ENCODE data around the gene ZNF789. TPM values are rescaled to one million over a fixed set of nuclear protein-coding genes. Genes with fewer than 3 reads are reported as not detected.

The ZNF789 gene
- total RNA-seq, 2 experiments from 2014 or later, result 32.2 to 59.6 TPM

DNA sequence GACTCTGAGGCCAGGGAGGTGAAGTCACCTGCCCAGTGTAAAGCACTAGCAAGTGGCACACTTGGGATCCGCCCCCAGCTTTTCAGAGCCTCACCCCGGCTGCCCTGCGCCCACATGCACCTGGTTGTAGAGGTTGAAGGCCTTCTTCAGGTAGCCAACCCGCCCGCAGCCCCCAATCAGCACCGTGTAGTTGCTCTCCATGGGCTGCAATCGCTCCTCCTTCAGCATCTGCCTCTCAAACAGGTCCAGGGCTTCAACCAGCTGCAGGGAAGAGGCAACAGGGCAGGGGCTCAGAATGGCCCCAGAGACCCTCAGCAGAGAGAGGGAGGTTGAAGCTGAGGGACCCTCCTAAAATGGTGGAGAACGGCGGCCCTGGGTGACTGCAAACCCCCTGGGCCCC, 39.5 kb upstream of the ZNF789 start:
- DNase-seq (ENCODE audit: low spot score), result no peak
- peaks cover 7% of the 10 kb centered on the region for H3K4me1 ChIP-seq (ENCODE audit: insufficient read depth, low read length, poor library complexity, severe bottlenecking)
- peaks cover 14% of the 10 kb centered on the region for H3K79me2 ChIP-seq (ENCODE audit: insufficient read depth, low read depth, low read length)
- no peaks in the 10 kb centered on the region for H4K20me1 ChIP-seq (ENCODE audit: insufficient read depth, low read length)
- no peak for TF ChIP-seq EZH2phosphoT487 (IDR thresholded peaks at IDR 0.05; ENCODE audit: borderline replicate concordance, low read depth, low read length)
- TF ChIP-seq, protein P1, sequence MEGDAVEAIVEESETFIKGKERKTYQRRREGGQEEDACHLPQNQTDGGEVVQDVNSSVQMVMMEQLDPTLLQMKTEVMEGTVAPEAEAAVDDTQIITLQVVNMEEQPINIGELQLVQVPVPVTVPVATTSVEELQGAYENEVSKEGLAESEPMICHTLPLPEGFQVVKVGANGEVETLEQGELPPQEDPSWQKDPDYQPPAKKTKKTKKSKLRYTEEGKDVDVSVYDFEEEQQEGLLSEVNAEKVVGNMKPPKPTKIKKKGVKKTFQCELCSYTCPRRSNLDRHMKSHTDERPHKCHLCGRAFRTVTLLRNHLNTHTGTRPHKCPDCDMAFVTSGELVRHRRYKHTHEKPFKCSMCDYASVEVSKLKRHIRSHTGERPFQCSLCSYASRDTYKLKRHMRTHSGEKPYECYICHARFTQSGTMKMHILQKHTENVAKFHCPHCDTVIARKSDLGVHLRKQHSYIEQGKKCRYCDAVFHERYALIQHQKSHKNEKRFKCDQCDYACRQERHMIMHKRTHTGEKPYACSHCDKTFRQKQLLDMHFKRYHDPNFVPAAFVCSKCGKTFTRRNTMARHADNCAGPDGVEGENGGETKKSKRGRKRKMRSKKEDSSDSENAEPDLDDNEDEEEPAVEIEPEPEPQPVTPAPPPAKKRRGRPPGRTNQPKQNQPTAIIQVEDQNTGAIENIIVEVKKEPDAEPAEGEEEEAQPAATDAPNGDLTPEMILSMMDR (conservative IDR thresholded peaks at IDR 0.05; ENCODE audit: low read length), result no peak
- peaks cover 52% of the 10 kb centered on the region for H3K36me3 ChIP-seq (ENCODE audit: insufficient read depth, low read length)
- BruUV-seq (replicated peaks), result no TSS peak
- H2AFZ ChIP-seq (ENCODE audit: low read length), result no peak overlapping the region
- no peaks in the 10 kb centered on the region for H3K9me3 ChIP-seq (ENCODE audit: low read length)
- H3K27ac ChIP-seq (ENCODE audit: low read depth, low read length, poor library complexity, severe bottlenecking), result no peak overlapping the region
- ChIA-PET CTCF (ENCODE audit: unreplicated experiment) (interaction anchor here (0.6 kb wide), 1 partner anchor 360 kb away, joined by 3 read pairs; no protein-coding TSS in a partner anchor), POLR2A (interaction anchor here (0.7 to 1.0 kb wide), 2 partner anchors 61 to 472 kb away, joined by 4 read pairs; no protein-coding TSS in a partner anchor)
- intact Hi-C loops (cut with micrococcal nuclease; ENCODE audit: unreplicated experiment), result no loop called here
- no peak overlapping the region for H3K4me3 ChIP-seq (ENCODE audit: low read depth, low read length, poor library complexity, severe bottlenecking)
- H3K4me2 ChIP-seq (ENCODE audit: low read length), result no peak overlapping the region
- no peaks in the 10 kb centered on the region for H3K9me2 ChIP-seq (ENCODE audit: insufficient read depth, low read length)

- no peak for DNase-seq (ENCODE audit: low spot score)
- Histone ChIP-seq H2AFZ (ENCODE audit: low read length) (peak overlapping the region; percentile 77), H3K9me3 (ENCODE audit: low read length) (no peaks in the 10 kb centered on the region), H3K4me1 (ENCODE audit: insufficient read depth, low read length, poor library complexity, severe bottlenecking) (peaks cover 18% of the 10 kb centered on the region), H3K4me3 (ENCODE audit: low read depth, low read length, poor library complexity, severe bottlenecking) (peak overlapping the region; percentile 86), H4K20me1 (ENCODE audit: insufficient read depth, low read length) (peaks cover 11% of the 10 kb centered on the region), H3K4me2 (ENCODE audit: low read length) (peak overlapping the region; percentile 93), H3K36me3 (ENCODE audit: insufficient read depth, low read length) (peaks cover 28% of the 10 kb centered on the region), H3K9me2 (ENCODE audit: insufficient read depth, low read length) (no peaks in the 10 kb centered on the region), H3K79me2 (ENCODE audit: insufficient read depth, low read depth, low read length) (peaks cover 37% of the 10 kb centered on the region), H3K27ac (ENCODE audit: low read depth, low read length, poor library complexity, severe bottlenecking) (peak overlapping the region; percentile 24)
- CTCF ChIA-PET (ENCODE audit: unreplicated experiment), result interaction anchor here (0.5 to 0.6 kb wide), 2 partner anchors 167 to 1540 kb away, joined by 4 read pairs; no protein-coding TSS in a partner anchor
- no TSS peak for BruUV-seq (replicated peaks)
- no peak for TF ChIP-seq EZH2phosphoT487 (IDR thresholded peaks at IDR 0.05; ENCODE audit: borderline replicate concordance, low read depth, low read length)
- POLR2A ChIA-PET, result interaction anchor here (0.6 to 1.3 kb wide), 6 partner anchors 30 to 1268 kb away, joined by 3 to 11 read pairs (median 3); partner anchors contain the start of genes BUD31, PDAP1, POP7 and ZKSCAN5
- intact Hi-C loops (cut with micrococcal nuclease; ENCODE audit: unreplicated experiment), result loop anchor here (1.0 to 2.0 kb wide), 2 partner anchors 29 to 30 kb away; partner anchors contain the start of genes ATP5MF, BUD31 and PDAP1
These were observed 34.6 kb upstream of the ZNF789 start for GRCh38 chr7:99437946-99438572.

GRCh38 chr7:99438573-99439480, 33.9 kb upstream of the ZNF789 start, which contains the start of the genes CPSF4 and PTCD1:
Gene CPSF4 (plus strand): TSS chr7:99438943. CDS start chr7:99439083, 140 bp downstream.
Gene PTCD1 (minus strand): TSS chr7:99438798. CDS start chr7:99435242, 3,556 bp downstream.
- Histone ChIP-seq H3K79me2 (ENCODE audit: insufficient read depth, low read depth, low read length) (peaks cover 37% of the 10 kb centered on the region), H3K4me1 (ENCODE audit: insufficient read depth, low read length, poor library complexity, severe bottlenecking) (peaks cover 18% of the 10 kb centered on the region), H3K27ac (ENCODE audit: low read depth, low read length, poor library complexity, severe bottlenecking) (peak within 1 kb of the TSS; percentile 46), H3K4me2 (ENCODE audit: low read length) (peak within 1 kb of the TSS; percentile 93), H3K9me2 (ENCODE audit: insufficient read depth, low read length) (no peaks in the 10 kb centered on the region), H2AFZ (ENCODE audit: low read length) (peak within 1 kb of the TSS; percentile 77), H3K4me3 (ENCODE audit: low read depth, low read length, poor library complexity, severe bottlenecking) (peak within 1 kb of the TSS; percentile 86), H3K9me3 (ENCODE audit: low read length) (no peaks in the 10 kb centered on the region), H3K36me3 (ENCODE audit: insufficient read depth, low read length) (peaks cover 30% of the 10 kb centered on the region), H4K20me1 (ENCODE audit: insufficient read depth, low read length) (peaks cover 11% of the 10 kb centered on the region)
- intact Hi-C loops (cut with micrococcal nuclease; ENCODE audit: unreplicated experiment), result loop anchor here (1.0 to 2.0 kb wide), 2 partner anchors 28 to 31 kb away; partner anchors contain the start of genes ATP5MF, BUD31 and PDAP1
- ChIA-PET CTCF (ENCODE audit: unreplicated experiment) (interaction anchor here (0.5 kb wide), 1 partner anchor 1539 kb away, joined by 4 read pairs; no protein-coding TSS in a partner anchor), POLR2A (interaction anchor here (0.6 to 1.3 kb wide), 5 partner anchors 30 to 1267 kb away, joined by 3 to 11 read pairs (median 3); partner anchors contain the start of genes BUD31, PDAP1, POP7 and ZKSCAN5)
- no peak for TF ChIP-seq EZH2phosphoT487 (IDR thresholded peaks at IDR 0.05; ENCODE audit: borderline replicate concordance, low read depth, low read length)
- TF ChIP-seq, protein P1 (conservative IDR thresholded peaks at IDR 0.05; ENCODE audit: low read length), result no peak
- peak; percentile 95 for DNase-seq (ENCODE audit: low spot score)
- BruUV-seq (replicated peaks), result no TSS peak

All from OCI-LY7 (cell line).